CD14-positive monocyte (primary cell): ENCODE data around the gene DSC1. TPM values are rescaled to one million over a fixed set of nuclear protein-coding genes. Genes with fewer than 3 reads are reported as not detected.

Experiments
- DNase-seq, 3 donors: peaks; one replicate each; pipeline ENCODE4 v3.0.0-alpha.2; 2011 to 2022
- H2AFZ ChIP-seq: 2 replicates; pipeline ENCODE4 v1.6.0; 2012; ENCODE audit warnings: mild to moderate bottlenecking, low read depth, low read length, inconsistent platforms; ENCODE audit not compliant: insufficient read depth, poor library complexity, severe bottlenecking
- H3K27ac ChIP-seq, 2 donors: 1 replicate in 1 of 2; 2 replicates in 1 of 2; pipeline ENCODE4 v1.5.1; 2012 to 2013; ENCODE audit warnings: low read length in 2 of 2, control low read depth in 1 of 2, inconsistent platforms in 1 of 2, low read depth in 1 of 2, mild to moderate bottlenecking in 1 of 2
- H3K27me3 ChIP-seq, 2 donors: one replicate each; pipeline versions ENCODE4 v1.6.0 to v1.6.1; 2011 to 2013; ENCODE audit warnings: low read length in 2 of 2; ENCODE audit not compliant: control insufficient read depth in 2 of 2, insufficient read depth in 2 of 2
- H3K36me3 ChIP-seq, 2 donors: replicated peaks in 1 of 2; 1 replicate in 1 of 2; 2 replicates in 1 of 2; pipeline versions ENCODE4 v1.5.1 to v1.6.1; 2012 to 2013; ENCODE audit warnings: low read length in 2 of 2, control low read depth in 1 of 2, inconsistent platforms in 1 of 2, mild to moderate bottlenecking in 1 of 2; ENCODE audit not compliant: insufficient read depth in 2 of 2, control insufficient read depth in 1 of 2
- H3K4me1 ChIP-seq, 2 donors: 1 replicate in 1 of 2; 2 replicates in 1 of 2; pipeline versions ENCODE4 v1.5.1 to v1.6.1; 2012 to 2013; ENCODE audit warnings: low read length in 2 of 2, control low read depth in 1 of 2, inconsistent platforms in 1 of 2, mild to moderate bottlenecking in 1 of 2, moderate library complexity in 1 of 2; ENCODE audit not compliant: insufficient read depth in 2 of 2, control insufficient read depth in 1 of 2
- H3K4me2 ChIP-seq: replicated peaks from 2 replicates; pipeline ENCODE3; 2012; ENCODE audit warnings: low read length, moderate library complexity, mild to moderate bottlenecking; ENCODE audit not compliant: poor library complexity, severe bottlenecking; ENCODE audit errors: extremely low read depth
- H3K4me3 ChIP-seq, 3 experiments: fragments of 200-600 bp in 1 of 3; sonication (generic) in 1 of 3; replicated peaks in 1 of 3; 1 replicate in 2 of 3; 2 replicates in 1 of 3; pipeline ENCODE4 v1.5.1; 2011 to 2013; ENCODE audit warnings: low read length in 3 of 3, mild to moderate bottlenecking in 3 of 3, control low read depth in 2 of 3, low read depth in 2 of 3, inconsistent platforms in 1 of 3, moderate library complexity in 1 of 3
- H3K79me2 ChIP-seq: 2 replicates; pipeline ENCODE4 v1.6.0; 2012; ENCODE audit warnings: mild to moderate bottlenecking, control low read depth, inconsistent platforms, low read length, moderate library complexity; ENCODE audit not compliant: insufficient read depth
- H3K9ac ChIP-seq: 2 replicates; pipeline ENCODE4 v1.6.0; 2017; ENCODE audit warnings: low read length, mild to moderate bottlenecking; ENCODE audit not compliant: insufficient read depth, poor library complexity, severe bottlenecking
- H3K9me3 ChIP-seq, 2 donors: replicated peaks in 1 of 2; 1 replicate in 1 of 2; 2 replicates in 1 of 2; pipeline versions ENCODE4 v1.5.1 to v1.6.1; 2012 to 2013; ENCODE audit warnings: low read length in 2 of 2, control low read depth in 1 of 2; ENCODE audit not compliant: control insufficient read depth in 1 of 2, insufficient read depth in 1 of 2
- H4K20me1 ChIP-seq: 2 replicates; pipeline ENCODE4 v1.6.0; 2012; ENCODE audit warnings: mild to moderate bottlenecking, low read length, control low read depth, moderate library complexity; ENCODE audit not compliant: insufficient read depth
- H3K27ac Mint-ChIP-seq, 7 donors: one replicate each; pipeline ENCODE4 v1.8.0; 2020; ENCODE audit warnings: mild to moderate bottlenecking in 7 of 7, mixed read lengths in 7 of 7, moderate library complexity in 6 of 7, inconsistent platforms in 2 of 7
- H3K27me3 Mint-ChIP-seq, 3 donors: one replicate each; pipeline ENCODE4 v1.8.0; 2021 to 2022; ENCODE audit warnings: low read depth in 3 of 3, mild to moderate bottlenecking in 3 of 3, mixed read lengths in 3 of 3, moderate library complexity in 3 of 3, inconsistent platforms in 1 of 3
- H3K36me3 Mint-ChIP-seq, 2 donors: one replicate each; pipeline ENCODE4 v1.8.0; 2020; ENCODE audit warnings: mixed read lengths in 2 of 2, inconsistent platforms in 1 of 2, mild to moderate bottlenecking in 1 of 2
- H3K4me1 Mint-ChIP-seq: one replicate; pipeline ENCODE4 v1.8.0; 2020; ENCODE audit warnings: mild to moderate bottlenecking, mixed read lengths
- H3K4me3 Mint-ChIP-seq, 2 donors: one replicate each; pipeline ENCODE4 v1.8.0; 2020; ENCODE audit warnings: mild to moderate bottlenecking in 2 of 2, mixed read lengths in 2 of 2, moderate library complexity in 1 of 2
- H3K9me3 Mint-ChIP-seq, 7 donors: one replicate each; pipeline ENCODE4 v1.8.0; 2020 to 2022; ENCODE audit warnings: mixed read lengths in 7 of 7, mild to moderate bottlenecking in 6 of 7, moderate library complexity in 6 of 7, inconsistent platforms in 2 of 7
- WGBS: methylation state at CpG from one replicate; pipeline ENCODE4 v1.1.5; 2013; ENCODE audit warnings: missing lambda C conversion rate; ENCODE audit not compliant: insufficient coverage; 5-methylcytosine and 5-hydroxymethylcytosine counted together
- intact Hi-C, 2 donors: fragments of 100-400 bp; cut with micrococcal nuclease; formaldehyde crosslinking; loops; one replicate each; pipeline versions ENCODE4 v1.15.0 to v1.15.1; 2023
- polyA plus RNA-seq, 3 donors: library from polyadenylated mRNA; depleted of rRNA in 1 of 3; unstranded in 2 of 3; stranded (reverse) in 1 of 3; fragments of 300-500 nt in 2 of 3; fragments of >200 nt in 1 of 3; fragmentation: Illumina TruSeq in 2 of 3; gene quantifications; 1 replicate in 2 of 3; 2 replicates in 1 of 3; pipeline ENCODE4 v1.2.3, GENCODE V29; 2012 to 2021
- TF ChIP-seq, protein P1 (sequence below): fragments of 200-600 bp; IDR thresholded peaks from one replicate; pipeline ENCODE4 v1.8.0; 2022; ENCODE audit warnings: antibody characterized with exemption, mild to moderate bottlenecking

DSC1 gene
- polyA plus RNA-seq, 3 donors = not detected

- DNase-seq = no peak
- Histone ChIP-seq H3K79me2 (no peaks in the 10 kb centered on the region), H3K4me1 (peaks cover 17 to 20% of the 10 kb centered on the region in 2 donors), H3K27ac (no peak overlapping the region), H3K9ac (no peak overlapping the region), H3K4me3 (no peak overlapping the region), H3K36me3 (no peaks in the 10 kb centered on the region), H4K20me1 (no peaks in the 10 kb centered on the region), H3K27me3 (peaks cover 22 to 28% of the 10 kb centered on the region in 2 donors), H3K4me2 (no peak overlapping the region), H3K9me3 (no peaks in the 10 kb centered on the region), H2AFZ (no peak overlapping the region)
- peak overlapping the region in 1 of 2 donors; percentile 39 for H3K4me3 Mint-ChIP-seq
- H3K27ac Mint-ChIP-seq = no peak overlapping the region
- peaks cover 0 to 4% (median 0%) of the 10 kb centered on the region in 7 donors for H3K9me3 Mint-ChIP-seq
- WGBS = 83% methylated on average over 2 of the region's 3 CpGs
- H3K4me1 Mint-ChIP-seq = peaks cover 22% of the 10 kb centered on the region
- H3K27me3 Mint-ChIP-seq = peaks cover 27 to 42% (median 39%) of the 10 kb centered on the region in 3 donors
- no peaks in the 10 kb centered on the region for H3K36me3 Mint-ChIP-seq
- intact Hi-C loops = loop anchor here in 1 of 2 donors (10.0 kb wide), 1 partner anchor 110 kb away; no protein-coding TSS in a partner anchor
- TF ChIP-seq, protein P1, sequence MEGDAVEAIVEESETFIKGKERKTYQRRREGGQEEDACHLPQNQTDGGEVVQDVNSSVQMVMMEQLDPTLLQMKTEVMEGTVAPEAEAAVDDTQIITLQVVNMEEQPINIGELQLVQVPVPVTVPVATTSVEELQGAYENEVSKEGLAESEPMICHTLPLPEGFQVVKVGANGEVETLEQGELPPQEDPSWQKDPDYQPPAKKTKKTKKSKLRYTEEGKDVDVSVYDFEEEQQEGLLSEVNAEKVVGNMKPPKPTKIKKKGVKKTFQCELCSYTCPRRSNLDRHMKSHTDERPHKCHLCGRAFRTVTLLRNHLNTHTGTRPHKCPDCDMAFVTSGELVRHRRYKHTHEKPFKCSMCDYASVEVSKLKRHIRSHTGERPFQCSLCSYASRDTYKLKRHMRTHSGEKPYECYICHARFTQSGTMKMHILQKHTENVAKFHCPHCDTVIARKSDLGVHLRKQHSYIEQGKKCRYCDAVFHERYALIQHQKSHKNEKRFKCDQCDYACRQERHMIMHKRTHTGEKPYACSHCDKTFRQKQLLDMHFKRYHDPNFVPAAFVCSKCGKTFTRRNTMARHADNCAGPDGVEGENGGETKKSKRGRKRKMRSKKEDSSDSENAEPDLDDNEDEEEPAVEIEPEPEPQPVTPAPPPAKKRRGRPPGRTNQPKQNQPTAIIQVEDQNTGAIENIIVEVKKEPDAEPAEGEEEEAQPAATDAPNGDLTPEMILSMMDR = no peak
Measured at GRCh38 chr18:31104444-31104843, 58.2 kb downstream of the DSC1 start.

- 88% methylated on average over 1 of the region's 3 CpGs for WGBS
- Mint-ChIP-seq H3K27me3 (peaks cover 29 to 45% (median 41%) of the 10 kb centered on the region in 3 donors), H3K27ac (no peak overlapping the region), H3K4me1 (peaks cover 24% of the 10 kb centered on the region), H3K9me3 (peaks cover 0 to 4% (median 0%) of the 10 kb centered on the region in 7 donors), H3K36me3 (no peaks in the 10 kb centered on the region), H3K4me3 (peak overlapping the region in 1 of 2 donors; percentile 61)
- H4K20me1 ChIP-seq = no peaks in the 10 kb centered on the region
- H3K36me3 ChIP-seq = no peaks in the 10 kb centered on the region
- peaks cover 22 to 28% of the 10 kb centered on the region in 2 donors for H3K27me3 ChIP-seq
- H2AFZ ChIP-seq = no peak overlapping the region
- no peak overlapping the region for H3K4me3 ChIP-seq
- TF ChIP-seq, protein P1 = no peak
- H3K9me3 ChIP-seq = no peaks in the 10 kb centered on the region
- no peaks in the 10 kb centered on the region for H3K79me2 ChIP-seq
- no peak for DNase-seq
- H3K4me2 ChIP-seq = no peak overlapping the region
- H3K27ac ChIP-seq = no peak overlapping the region
- intact Hi-C loops = loop anchor here in 1 of 2 donors (10.0 kb wide), 1 partner anchor 111 kb away; no protein-coding TSS in a partner anchor
- H3K9ac ChIP-seq = no peak overlapping the region
- peaks cover 17 to 20% of the 10 kb centered on the region in 2 donors for H3K4me1 ChIP-seq
Measured at GRCh38 chr18:31103423-31103822, 59.2 kb downstream of the DSC1 start.
